Motor neuron (in vitro differentiated cells): Measurements from ENCODE around the gene ETHE1. TPM values are rescaled to one million over a fixed set of nuclear protein-coding genes. Genes with fewer than 3 reads are reported as not detected.
"Not testable (repeated sequence)": the region's sequence is repeated elsewhere in the genome, so short reads cannot be mapped to it uniquely, and the experiment has no call there.

Source experiments
- ATAC-seq, 8 experiments: fragments of 200-7000 bp; cut with Tn5 transposase; replicated peaks in 6 of 8; 2 replicates each; pipeline ENCODE4 v1.8.0; 2021; ENCODE audit warnings: mild to moderate bottlenecking in 8 of 8, moderate library complexity in 8 of 8
- H3K27ac ChIP-seq, 2 donors: fragments of 250-450 bp; sonication (Bioruptor Pico); 2 replicates each; pipeline ENCODE4 v1.9.0; 2021; ENCODE audit warnings: antibody characterized with exemption in 2 of 2, mild to moderate bottlenecking in 2 of 2, moderate library complexity in 1 of 2
- H3K4me1 ChIP-seq, 2 donors: fragments of 250-450 bp; sonication (Bioruptor Pico); replicated peaks in 1 of 2; 2 replicates each; pipeline ENCODE4 v1.6.1; 2021; ENCODE audit warnings: antibody characterized with exemption in 2 of 2, mild to moderate bottlenecking in 2 of 2, moderate library complexity in 1 of 2
- H3K4me3 ChIP-seq, 5 donors: fragments of 250-450 bp; sonication (Bioruptor Pico); 2 replicates each; pipeline ENCODE4 v1.9.0; 2021; ENCODE audit warnings: antibody characterized with exemption in 5 of 5, mild to moderate bottlenecking in 5 of 5, moderate library complexity in 4 of 5
- WGBS, 10 experiments: fragments of 450-650 bp; shearing (Covaris generic); methylation state at CpG; one replicate each; pipeline ENCODE4 v1.0.0; 2022; 5-methylcytosine and 5-hydroxymethylcytosine counted together
- in situ Hi-C, 9 experiments: fragments of 400-800 bp; cut with MboI; loops; one replicate each; pipeline ENCODE4 v1.15.0; 2021; ENCODE audit warnings: low sequenced_read_pairs in 9 of 9, low pct_unique_long_range_greater_than_20kb in 2 of 9; ENCODE audit not compliant: unreplicated experiment in 9 of 9
- total RNA-seq, 8 experiments: library from RNA; unstranded; fragments of 300-600 nt; gene quantifications; 2 replicates each; pipeline versions ENCODE4 v1.2.3 to v1.2.4, GENCODE V29; 2022

Gene ETHE1
- total RNA-seq, 8 experiments from 2014 or later = 11.5 to 70.2 (median 22.1) TPM

DNA sequence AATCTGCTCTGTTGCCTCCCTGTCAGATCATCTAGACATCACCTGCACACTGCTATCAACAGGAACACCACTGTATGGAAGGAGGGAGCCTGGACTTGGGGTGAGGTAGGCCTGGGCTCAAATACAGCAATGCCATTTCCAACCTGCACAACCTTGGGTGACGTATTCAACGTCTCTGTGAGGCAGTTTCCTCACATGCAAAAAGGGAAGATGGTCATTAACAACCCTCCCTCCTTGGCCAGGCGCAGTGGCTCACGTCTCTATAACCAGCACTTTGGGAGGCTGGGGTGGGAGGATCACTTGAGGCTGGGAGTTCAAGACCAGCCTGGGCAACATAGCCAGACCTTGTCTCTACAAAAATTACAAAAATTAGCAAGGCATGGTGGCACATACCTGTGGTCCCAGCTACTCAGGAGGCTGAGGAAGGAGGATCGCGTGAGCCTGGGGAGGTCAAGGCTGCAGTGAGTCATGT, 35.3 kb upstream of the ETHE1 start:
- no peak overlapping the region for H3K27ac ChIP-seq
- in situ Hi-C loops = no loop called here

DNA sequence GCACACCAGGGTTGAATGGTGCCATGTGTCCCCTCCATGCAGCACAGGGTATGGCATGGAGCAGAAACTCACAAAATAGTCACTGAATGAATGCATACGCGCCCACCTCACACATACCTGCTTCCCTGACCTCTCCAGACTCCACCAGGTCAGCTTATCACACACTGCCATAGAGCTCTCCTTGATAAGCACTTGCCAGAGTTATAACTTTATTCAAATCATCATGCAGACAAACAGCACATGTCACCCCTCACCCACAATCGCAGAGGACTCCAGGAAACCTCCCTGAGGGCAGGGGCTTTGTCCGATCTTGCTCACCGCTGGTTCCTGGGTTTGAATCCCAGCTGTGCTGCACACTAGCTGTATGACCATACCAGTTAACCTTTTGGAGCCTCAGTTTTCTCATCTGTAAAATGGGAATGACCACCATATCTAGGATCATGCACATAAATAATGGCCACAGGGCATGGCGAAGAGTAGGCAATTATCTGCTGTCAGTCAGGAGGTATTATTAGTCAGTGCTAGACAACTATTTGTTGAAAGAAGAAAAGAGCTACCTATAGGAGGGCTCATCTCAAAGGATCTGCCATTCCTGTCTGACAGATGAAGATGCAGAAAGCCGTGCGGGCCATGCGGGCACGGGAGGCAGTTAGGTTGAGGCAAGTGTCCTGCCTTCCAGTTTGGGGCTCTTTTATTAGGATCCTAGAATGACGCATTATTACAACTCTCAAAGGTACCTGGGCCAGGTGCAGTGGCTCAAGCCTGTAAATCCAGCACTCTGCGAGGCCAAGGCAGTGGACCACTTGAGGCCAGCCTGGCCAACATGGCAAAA, 34.4 kb upstream of the ETHE1 start:
- WGBS, 10 experiments = 88 to 100% (median 95%) methylated on average over 1 to 11 of the region's 12 CpGs; no CpG with 5 or more reads in 2 of the 10 experiments
- in situ Hi-C loops = no loop called here
- Histone ChIP-seq H3K27ac (no peak overlapping the region), H3K4me3 (no peak overlapping the region), H3K4me1 (no peaks in the 10 kb centered on the region)
- no peak for ATAC-seq

More for the DNA sequence above, 35.3 kb upstream of the ETHE1 start:
- Histone ChIP-seq H3K4me3 (no peak overlapping the region), H3K4me1 (no peaks in the 10 kb centered on the region)
- 45 to 100% (median 100%) methylated on average over 1 to 3 of the region's 6 CpGs; no CpG with 5 or more reads in 6 of the 10 experiments for WGBS, 10 experiments
- ATAC-seq = no peak

DNA sequence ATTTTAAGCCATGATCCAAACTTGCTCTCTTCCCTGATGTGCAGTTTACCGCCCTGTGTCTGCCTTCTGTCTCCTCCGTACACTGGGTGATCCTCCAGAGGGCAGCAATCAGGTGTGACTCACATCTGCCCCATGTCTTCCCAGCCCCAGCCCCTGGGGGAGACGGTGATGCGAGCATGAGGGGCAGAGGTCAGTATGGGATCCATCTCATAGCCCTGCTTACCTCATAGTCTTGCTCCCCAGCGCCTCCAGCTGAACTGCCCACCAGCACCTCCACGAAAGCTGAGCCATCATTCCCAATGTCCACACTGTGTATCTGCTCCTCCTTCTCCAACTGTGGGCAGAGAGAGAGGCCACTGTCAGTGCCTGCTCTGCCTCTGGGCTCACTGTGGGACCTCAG, 33.7 kb upstream of the ETHE1 start:
- H3K4me3 ChIP-seq = no peak overlapping the region
- H3K27ac ChIP-seq = no peak overlapping the region
- WGBS, 10 experiments = 50 to 100% (median 92%) methylated on average over 2 of the region's 6 CpGs; no CpG with 5 or more reads in 5 of the 10 experiments
- in situ Hi-C loops = no loop called here
- peak in 3 of 8 experiments; percentile 29 to 38 (median 30) for ATAC-seq
- no peaks in the 10 kb centered on the region for H3K4me1 ChIP-seq

DNA sequence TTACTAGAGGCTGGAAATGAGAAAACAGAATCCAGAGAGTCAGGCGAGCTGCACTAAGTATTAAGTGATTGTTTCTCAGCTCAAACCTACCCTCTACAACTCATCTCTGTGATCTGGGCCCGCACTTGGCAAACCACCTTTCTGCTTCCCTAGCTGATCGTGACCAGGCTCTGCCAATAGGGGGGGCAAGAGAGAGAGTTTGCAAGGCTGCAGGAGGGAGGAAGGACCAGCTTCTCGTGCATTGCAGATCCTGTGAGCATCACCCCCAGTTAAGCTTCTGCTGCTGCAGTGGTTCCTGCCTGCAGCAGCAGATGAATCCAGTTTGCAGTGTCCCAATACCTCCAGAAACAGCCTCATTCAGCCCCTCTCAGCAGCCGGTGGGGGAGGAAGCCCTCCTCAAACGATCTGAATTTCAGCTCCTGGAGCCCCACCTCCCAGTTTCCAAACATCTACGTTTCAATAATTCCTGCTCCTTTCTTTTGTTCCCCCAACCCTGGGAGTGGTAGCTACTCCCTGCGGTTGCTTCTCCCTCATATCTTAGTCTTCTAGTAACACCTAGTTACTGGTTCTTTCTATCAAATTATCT, 28.3 kb upstream of the ETHE1 start:
- 0 to 90% (median 37%) methylated on average over 1 to 7 of the region's 8 CpGs; no CpG with 5 or more reads in 2 of the 10 experiments for WGBS, 10 experiments
- Histone ChIP-seq H3K4me3 (no peak overlapping the region), H3K4me1 (no peaks in the 10 kb centered on the region), H3K27ac (no peak overlapping the region)
- peak in 7 of 8 experiments; percentile 57 to 86 (median 73) for ATAC-seq
- in situ Hi-C loops = no loop called here

DNA sequence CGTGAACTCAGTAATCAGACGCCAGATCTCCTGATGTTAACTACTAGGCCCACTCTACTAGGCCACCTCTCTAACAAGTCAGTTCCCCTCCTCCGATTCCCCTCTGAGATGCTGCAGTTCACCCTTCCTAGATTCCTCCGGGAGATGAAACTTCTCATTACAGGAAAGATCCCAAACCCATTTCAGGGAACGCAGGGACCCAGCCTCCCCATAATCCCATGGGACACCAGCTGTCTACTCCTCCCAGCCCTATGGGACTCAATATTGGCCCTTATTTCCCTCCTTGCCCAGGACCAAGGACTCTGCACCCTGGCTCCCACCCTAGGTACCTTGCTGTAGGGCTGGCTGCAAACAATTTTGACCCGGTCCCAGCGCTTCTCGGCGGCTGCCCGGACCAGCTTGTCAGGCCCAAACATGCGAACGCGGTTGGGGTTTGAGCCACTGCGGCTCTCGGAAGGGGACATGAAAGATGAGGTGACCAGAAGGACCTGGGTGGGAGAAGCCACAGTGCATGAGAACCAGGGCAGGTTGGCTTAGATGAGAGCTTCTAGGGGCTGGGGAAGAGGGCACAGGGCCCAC, 27.4 kb upstream of the ETHE1 start:
- Histone ChIP-seq H3K4me3 (no peak overlapping the region), H3K27ac (no peak overlapping the region), H3K4me1 (no peaks in the 10 kb centered on the region)
- no peak for ATAC-seq
- WGBS, 10 experiments = 80 to 100% (median 98%) methylated on average over 1 to 6 of the region's 15 CpGs; no CpG with 5 or more reads in 6 of the 10 experiments
- in situ Hi-C loops = no loop called here

DNA sequence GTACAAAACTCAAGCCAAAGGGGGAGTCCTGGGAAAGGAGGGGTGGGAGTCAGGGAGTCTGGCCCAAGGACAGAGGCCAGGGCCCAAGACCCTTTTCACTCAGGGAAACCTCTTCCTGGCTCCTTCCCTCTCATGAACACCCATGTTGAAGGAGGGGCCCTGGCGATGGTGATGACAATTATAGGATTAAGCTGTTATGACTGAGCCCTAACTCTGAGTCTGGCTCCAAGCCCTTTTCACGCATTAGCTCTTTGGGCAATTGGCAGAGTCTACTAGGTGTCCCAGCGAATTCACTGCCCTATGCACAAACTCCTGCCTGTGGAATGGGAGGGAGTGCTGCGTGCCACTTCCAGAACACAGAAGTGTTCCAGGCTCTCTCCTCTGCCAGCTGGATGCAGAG, 26.7 kb upstream of the ETHE1 start:
- H3K4me3 ChIP-seq = no peak overlapping the region
- in situ Hi-C loops = no loop called here
- WGBS, 10 experiments = 33 to 100% (median 98%) methylated on average over 1 to 4 of the region's 4 CpGs; no CpG with 5 or more reads in 4 of the 10 experiments
- no peak for ATAC-seq
- H3K4me1 ChIP-seq = no peaks in the 10 kb centered on the region
- H3K27ac ChIP-seq = no peak overlapping the region

DNA sequence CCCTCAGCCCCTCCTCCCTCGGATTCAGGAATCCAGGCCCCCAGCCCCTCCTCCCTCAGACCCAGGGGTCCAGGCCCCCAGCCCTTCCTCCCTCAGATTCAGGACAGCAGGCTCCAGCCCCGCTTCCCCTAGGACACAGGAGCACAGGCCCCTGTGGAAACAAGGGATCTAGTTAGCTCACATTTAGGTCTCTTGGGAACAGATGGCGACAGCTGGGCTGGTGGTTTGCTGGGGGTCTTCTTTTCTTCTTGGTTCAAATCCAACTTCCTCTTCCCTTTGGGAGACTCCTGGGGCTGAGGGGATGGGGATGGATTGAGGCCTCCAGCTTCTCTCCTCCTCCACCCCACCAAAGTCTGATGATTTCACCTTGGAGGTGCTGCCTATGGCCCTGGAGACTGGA, 25.6 kb upstream of the ETHE1 start:
- no peak overlapping the region for H3K27ac ChIP-seq
- in situ Hi-C loops = no loop called here
- ATAC-seq = no peak
- no CpG with 5 or more reads among the region's 3 CpGs for WGBS, 10 experiments
- no peaks in the 10 kb centered on the region for H3K4me1 ChIP-seq
- H3K4me3 ChIP-seq = no peak overlapping the region

DNA sequence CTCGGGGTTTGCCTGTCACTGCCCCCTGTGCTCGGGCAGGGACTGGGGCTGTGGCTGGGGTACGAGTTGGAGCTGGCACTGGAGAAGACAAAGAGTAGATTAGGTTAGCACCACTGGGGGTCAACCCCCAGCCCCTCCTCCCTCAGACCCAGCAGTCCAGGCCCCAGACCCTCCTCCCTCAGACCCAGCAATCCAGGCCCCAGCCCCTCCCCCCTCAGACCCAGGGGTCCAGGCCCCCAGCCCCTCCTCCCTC, 25.1 kb upstream of the ETHE1 start:
- Histone ChIP-seq H3K4me1 (no peaks in the 10 kb centered on the region), H3K4me3 (no peak overlapping the region), H3K27ac (no peak overlapping the region)
- WGBS, 10 experiments = no CpG with 5 or more reads among the region's 3 CpGs
- ATAC-seq = no peak
- in situ Hi-C loops = no loop called here

DNA sequence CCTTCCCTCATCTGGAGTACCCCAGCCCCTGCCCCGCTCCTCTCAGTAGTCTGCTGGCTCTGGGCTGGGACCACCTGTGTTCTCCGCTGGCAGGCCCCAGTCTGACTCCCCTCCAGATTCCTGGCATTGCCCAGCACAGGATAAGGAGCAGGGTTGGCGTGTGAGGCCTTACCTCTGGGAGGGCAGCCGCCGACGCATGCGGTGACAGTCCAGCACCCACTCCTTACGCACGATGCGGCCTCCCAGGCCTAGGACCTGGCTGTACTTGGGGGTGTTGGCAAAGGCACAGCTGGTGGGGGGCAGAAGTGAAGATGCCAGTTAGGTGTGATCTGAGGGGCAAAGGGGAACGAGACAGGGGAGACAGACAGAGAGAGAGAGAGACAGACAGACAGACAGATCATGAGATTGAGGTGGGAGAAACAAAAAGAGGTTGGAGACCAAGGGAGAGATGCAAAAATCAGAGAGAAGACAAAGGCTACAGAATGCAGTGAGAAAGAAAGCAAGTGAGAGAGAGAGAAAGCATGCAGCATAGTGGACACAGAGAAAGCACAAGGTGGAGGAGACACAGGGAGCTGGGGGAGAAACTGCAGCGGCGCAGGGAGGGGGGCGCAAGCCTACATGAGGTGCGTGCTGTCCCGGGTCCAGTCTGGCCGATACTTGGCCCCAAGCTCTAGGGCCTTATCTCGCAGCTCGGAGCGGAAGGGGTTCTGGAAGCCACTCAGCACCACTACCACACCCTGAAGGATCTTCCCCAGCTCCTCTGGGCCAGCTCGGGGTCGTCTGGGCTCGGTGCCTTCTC, 24.6 kb upstream of the ETHE1 start:
- H3K4me3 ChIP-seq = no peak overlapping the region
- WGBS, 10 experiments = 0 to 100% (median 89%) methylated on average over 1 to 8 of the region's 23 CpGs; no CpG with 5 or more reads in 1 of the 10 experiments
- in situ Hi-C loops = no loop called here
- no peak for ATAC-seq
- no peaks in the 10 kb centered on the region for H3K4me1 ChIP-seq
- no peak overlapping the region for H3K27ac ChIP-seq

DNA sequence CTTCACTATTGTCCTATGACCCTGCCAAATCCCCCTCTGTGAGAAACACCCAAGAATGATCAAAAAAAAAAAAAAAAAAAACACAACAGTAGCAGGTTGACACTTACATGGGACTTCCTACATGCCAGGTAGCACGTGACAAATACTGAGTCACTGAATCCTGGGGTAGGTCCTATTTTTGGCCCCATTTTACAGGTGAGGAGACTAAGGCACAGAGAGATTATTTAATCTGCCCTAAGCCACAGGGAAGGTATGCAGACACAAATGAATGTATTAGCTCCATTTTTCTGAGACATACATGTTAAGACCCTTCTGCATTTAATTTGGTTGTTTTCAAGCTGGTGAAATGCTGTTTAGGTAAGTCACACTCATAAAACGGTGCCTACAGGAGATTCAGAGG, 21.7 kb upstream of the ETHE1 start:
- H3K4me1 ChIP-seq = no peaks in the 10 kb centered on the region
- in situ Hi-C loops = no loop called here
- no peak overlapping the region for H3K27ac ChIP-seq
- peak in 1 of 8 experiments; percentile 35 for ATAC-seq
- H3K4me3 ChIP-seq = no peak overlapping the region
- 54 to 100% (median 90%) methylated on average over 1 to 2 of the region's 2 CpGs; no CpG with 5 or more reads in 2 of the 10 experiments for WGBS, 10 experiments

DNA sequence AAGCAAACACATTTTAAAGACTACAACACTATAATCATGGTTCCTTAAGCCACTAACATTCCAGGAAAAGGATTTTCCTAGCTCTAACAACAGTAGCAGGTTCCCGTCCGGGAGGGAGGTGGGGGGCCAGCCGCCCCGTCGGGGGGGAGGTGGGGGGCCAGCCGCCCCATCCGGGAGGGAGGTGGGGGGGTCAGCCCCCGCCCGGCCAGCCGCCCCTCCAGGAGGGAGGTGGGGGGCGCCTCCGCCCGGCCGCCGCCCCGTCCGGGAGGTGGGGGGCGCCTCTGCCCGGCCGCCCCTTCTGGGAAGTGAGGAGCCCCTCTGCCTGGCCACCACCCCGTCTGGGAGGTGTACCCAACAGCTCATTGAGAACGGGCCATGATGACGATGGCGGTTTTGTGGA, 20.9 kb upstream of the ETHE1 start:
- H3K4me1 ChIP-seq, in situ Hi-C loops, H3K27ac ChIP-seq, H3K4me3 ChIP-seq, ATAC-seq: not testable (repeated sequence)
- WGBS, 10 experiments = no CpG with 5 or more reads among the region's 24 CpGs

DNA sequence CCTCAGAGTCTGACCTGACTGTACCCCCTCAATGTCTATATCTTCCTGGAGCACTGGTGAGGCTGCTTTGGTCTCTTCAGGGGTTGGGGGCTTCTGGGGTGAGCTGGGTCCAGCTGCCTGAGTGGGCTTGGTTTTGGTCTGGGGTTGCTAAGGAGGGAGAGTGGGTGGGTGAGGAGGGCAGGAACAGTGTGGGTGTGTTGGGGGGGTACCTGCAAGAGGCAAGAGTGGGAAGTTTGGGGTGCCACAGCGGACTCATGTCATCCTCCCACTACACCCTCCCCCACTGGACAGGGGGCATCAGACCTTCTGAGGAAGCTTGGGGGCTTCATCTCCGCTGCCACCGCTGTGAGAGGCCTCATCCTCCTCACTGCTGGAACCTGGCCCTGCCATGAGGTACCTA, 19.6 kb upstream of the ETHE1 start:
- H3K4me3 ChIP-seq = no peak overlapping the region
- no peaks in the 10 kb centered on the region for H3K4me1 ChIP-seq
- 100% methylated on average over 1 of the region's 3 CpGs; no CpG with 5 or more reads in 8 of the 10 experiments for WGBS, 10 experiments
- no peak overlapping the region for H3K27ac ChIP-seq
- in situ Hi-C loops = no loop called here
- no peak for ATAC-seq

DNA sequence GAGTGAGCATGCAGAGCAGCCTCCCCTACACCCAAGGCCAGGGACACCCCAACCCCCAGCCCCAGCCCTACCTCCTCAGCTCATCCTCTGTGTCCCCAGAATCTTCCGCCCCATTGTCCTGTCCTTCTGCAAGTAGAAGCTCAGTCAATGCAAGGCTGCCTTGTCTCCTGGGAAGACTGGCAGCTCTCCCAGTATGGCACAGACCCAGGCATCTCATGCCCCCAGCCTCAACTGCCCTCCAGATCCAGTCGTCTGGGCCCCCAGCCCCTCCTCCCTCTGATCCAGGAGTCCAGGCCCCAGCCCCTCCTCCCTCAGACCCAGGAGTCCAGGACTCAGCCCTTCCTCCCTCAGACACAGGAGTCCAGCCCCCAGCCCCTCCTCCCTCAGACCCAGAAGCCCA, 19.0 kb upstream of the ETHE1 start:
- no peak overlapping the region for H3K27ac ChIP-seq
- H3K4me1 ChIP-seq = no peaks in the 10 kb centered on the region
- no CpG with 5 or more reads among the region's 2 CpGs for WGBS, 10 experiments
- H3K4me3 ChIP-seq = no peak overlapping the region
- in situ Hi-C loops = no loop called here
- peak in 1 of 8 experiments; percentile 43 for ATAC-seq
